Astrocyte (in vitro differentiated cells and primary cell): ENCODE data around the gene PRPH.

Source experiments
- CTCF ChIP-seq: IDR thresholded peaks from 2 replicates; pipeline ENCODE4 v1.5.1; 2011; ENCODE audit warnings: low read depth, mild to moderate bottlenecking, inconsistent platforms, low read length, moderate library complexity; ENCODE audit not compliant: insufficient read depth
- EZH2 ChIP-seq: IDR thresholded peaks from 2 replicates; pipeline ENCODE4 v1.6.1; 2012; ENCODE audit warnings: mild to moderate bottlenecking, low read length, inconsistent platforms; ENCODE audit not compliant: insufficient read depth

- TF ChIP-seq CTCF: no peak
- no peak for TF ChIP-seq EZH2
Observed at GRCh38 chr12:49338830-49339463, 44.0 kb downstream of the PRPH start.
